Measurements from ENCODE around the gene ADAP1.

DNA sequence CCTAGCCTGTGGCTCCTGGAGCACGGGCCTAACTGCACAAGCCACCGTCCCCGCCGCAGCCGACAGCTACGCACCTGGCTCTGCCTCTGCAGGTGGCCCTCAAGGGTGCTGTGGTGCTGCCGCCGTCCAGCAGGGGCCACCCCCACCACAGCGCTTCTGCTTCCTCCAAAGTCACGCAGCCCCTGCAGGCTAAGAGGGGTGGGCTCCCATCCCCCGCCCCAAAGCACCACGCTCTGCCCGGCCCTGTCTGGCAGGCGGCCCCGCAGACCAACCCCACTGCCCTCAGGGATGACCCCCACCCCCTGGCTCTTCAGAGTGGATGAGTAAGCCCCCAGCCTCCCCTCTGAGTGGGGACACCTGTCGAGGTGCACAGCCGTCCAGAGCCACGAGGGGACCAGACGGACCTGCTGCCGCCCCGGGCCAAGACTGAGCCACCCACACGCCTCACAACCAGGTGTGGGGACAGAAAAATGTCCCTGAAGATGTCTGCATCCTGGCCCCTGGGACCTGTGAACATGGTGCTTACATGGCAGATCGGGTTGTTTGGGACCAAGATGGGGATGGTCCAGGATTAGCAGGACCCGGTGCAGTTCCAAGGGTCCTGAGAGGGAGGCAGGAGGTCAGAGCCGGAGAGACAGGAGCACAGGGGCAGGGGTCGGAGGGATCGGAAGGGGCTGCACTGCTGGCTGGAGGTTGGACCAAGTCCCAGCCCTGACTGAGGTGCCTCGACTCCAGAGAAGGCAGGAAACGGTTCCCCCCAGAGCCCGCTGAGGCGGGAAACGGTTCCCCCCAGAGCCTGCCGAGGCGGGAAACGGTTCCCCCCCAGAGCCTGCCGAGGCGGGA lies 9.0 kb upstream of the ADAP1 start:
- TF ChIP-seq CTCF (IDR thresholded peaks at IDR 0.05; ENCODE audit: insufficient read depth, low read length, poor library complexity, severe bottlenecking) (no peak), EZH2phosphoT487 (conservative IDR thresholded peaks at IDR 0.05; ENCODE audit: low read length) (no peak)
